ENCODE data around the gene GTF2F1. TPM values are rescaled to one million over a fixed set of nuclear protein-coding genes. Genes with fewer than 3 reads are reported as not detected.

Gene GTF2F1
- total and polyA plus RNA-seq, 9 of the 15 experiments (the other 6 are each of a cell fraction or from before 2014, with no cell fraction given), result 4.7 to 75.4 (median 68.4) TPM

- TF ChIP-seq CBX3 (IDR thresholded peaks at IDR 0.05; ENCODE audit: borderline replicate concordance in 1 of 2, low read length in 2 of 2) (0 out of 3 replicates have a peak, but pooled peaks of 1 of the 2 experiments have one; percentile 26), ADNP (tag; IDR thresholded peaks at IDR 0.05) (0 out of 2 replicates have a peak, but pooled peaks have one; percentile 20), RBM25 (IDR thresholded peaks at IDR 0.05; ENCODE audit: low read depth, low read length, severe bottlenecking) (peak; percentile 47), PHB (CRISPR knock-in tag; IDR thresholded peaks at IDR 0.05) (no peak), MGA (IDR thresholded peaks at IDR 0.05) (no peak), ZNF324 (CRISPR knock-in tag; IDR thresholded peaks at IDR 0.05) (no peak), CHD4 (IDR thresholded peaks at IDR 0.05; ENCODE audit: insufficient read depth, insufficient replicate concordance, low read depth, low read length, poor library complexity, severe bottlenecking) (no peak), E2F5 (CRISPR knock-in tag; IDR thresholded peaks at IDR 0.05) (no peak), BCOR (IDR thresholded peaks at IDR 0.05) (peak; percentile 66; the same call in 1 of the 2 replicates), ZNF143 (CRISPR knock-in tag; IDR thresholded peaks at IDR 0.05) (no peak)
These were observed 40.4 kb downstream of the GTF2F1 start (continued) for GRCh38 chr19:6352381-6353165.

All from K562 (cell line).